Endothelial cell of umbilical vein (primary cell): Measurements from ENCODE around the gene TPSG1. TPM values are rescaled to one million over a fixed set of nuclear protein-coding genes. Genes with fewer than 3 reads are reported as not detected.

ENCODE experiments used
- BruUV-seq: library from RNA; stranded (reverse); fragments of 400-500 nt; replicated peaks from 2 replicates; lab custom pipeline; 2021; lab: Mats Ljungman, UMichigan
- CTCF ChIA-PET: fragments of 300-600, 350-600 bp; sonication (Branson Sonifier 250); formaldehyde crosslinking; loops from one replicate; lab custom pipeline; 2021; ENCODE audit warnings: antibody characterized with exemption, inconsistent platforms; lab: Charles Lee
- POLR2A ChIA-PET: fragments of 300-600, 350-600 bp; sonication (Branson Sonifier 250); formaldehyde crosslinking; loops from one replicate; lab custom pipeline; 2021; ENCODE audit warnings: antibody characterized with exemption, inconsistent platforms; lab: Charles Lee
- DNase-seq: peaks from one replicate; pipeline ENCODE4 v3.0.0-alpha.2; 2011; ENCODE audit warnings: low read depth, low spot score
- FAIRE-seq: peaks from 2 replicates; lab custom pipeline; 2011; peaks lifted over from hg19 to GRCh38; lab: Jason Lieb, UNC
- H2AFZ ChIP-seq: 2 replicates; pipeline ENCODE4 v1.6.0; 2012; ENCODE audit warnings: low read depth, low read length, control low read depth, inconsistent platforms
- H3K27ac ChIP-seq: 2 replicates; pipeline ENCODE4 v1.5.1; 2011; ENCODE audit warnings: low read depth, mild to moderate bottlenecking, control low read depth, low read length, moderate library complexity; ENCODE audit not compliant: insufficient read depth
- H3K27me3 ChIP-seq, 2 experiments: 2 replicates each; pipeline versions ENCODE4 v1.6.0 to v1.6.1; 2011; ENCODE audit warnings: low read length in 2 of 2, mixed read lengths in 1 of 2; ENCODE audit not compliant: control insufficient read depth in 2 of 2, insufficient read depth in 2 of 2
- H3K36me3 ChIP-seq, 2 experiments: 2 replicates in 1 of 2; 3 replicates in 1 of 2; pipeline ENCODE4 v1.5.1; 2011; ENCODE audit warnings: low read length in 2 of 2, mild to moderate bottlenecking in 1 of 2, moderate library complexity in 1 of 2; ENCODE audit not compliant: control insufficient read depth in 2 of 2, insufficient read depth in 2 of 2; ENCODE audit errors: extremely low read depth in 1 of 2
- H3K4me1 ChIP-seq: 3 replicates; pipeline ENCODE4 v1.5.1; 2011; ENCODE audit warnings: mild to moderate bottlenecking, low read length; ENCODE audit not compliant: control insufficient read depth, insufficient read depth; ENCODE audit errors: extremely low read depth
- H3K4me2 ChIP-seq: 2 replicates; pipeline ENCODE4 v1.6.1; 2011; ENCODE audit warnings: low read length, control low read depth, mixed read lengths; ENCODE audit not compliant: insufficient read depth
- H3K4me3 ChIP-seq, 3 experiments: fragments of 200-600 bp in 1 of 3; sonication (generic), shearing (Covaris generic) in 1 of 3; replicated peaks in 1 of 3; 2 replicates each; pipeline ENCODE4 v1.5.1; 2011 to 2016; ENCODE audit warnings: control low read depth in 3 of 3, low read length in 3 of 3, mild to moderate bottlenecking in 2 of 3, inconsistent platforms in 1 of 3, low read depth in 1 of 3, moderate library complexity in 1 of 3; ENCODE audit not compliant: insufficient read depth in 1 of 3
- H3K79me2 ChIP-seq: 2 replicates; pipeline ENCODE4 v1.6.0; 2012; ENCODE audit warnings: low read length, inconsistent platforms; ENCODE audit not compliant: control insufficient read depth, insufficient read depth
- H3K9ac ChIP-seq: replicated peaks from 2 replicates; pipeline ENCODE3; 2011; ENCODE audit warnings: low read length, control low read depth; ENCODE audit not compliant: insufficient read depth; ENCODE audit errors: extremely low read depth
- H3K9me1 ChIP-seq: replicated peaks from 3 replicates; pipeline ENCODE4 v1.6.0; 2011; ENCODE audit warnings: mild to moderate bottlenecking, low read length; ENCODE audit not compliant: control insufficient read depth, insufficient read depth; ENCODE audit errors: extremely low read depth
- H3K9me3 ChIP-seq: replicated peaks from 2 replicates; pipeline ENCODE4 v1.5.1; 2012; ENCODE audit warnings: low read length, inconsistent platforms; ENCODE audit not compliant: control insufficient read depth, insufficient read depth
- H4K20me1 ChIP-seq: replicated peaks from 2 replicates; pipeline ENCODE3; 2011; ENCODE audit warnings: mild to moderate bottlenecking, low read length; ENCODE audit not compliant: control insufficient read depth, insufficient read depth; ENCODE audit errors: extremely low read depth
- CTCF ChIP-seq, 2 donors: IDR thresholded peaks; 1 replicate in 1 of 2; 2 replicates in 1 of 2; pipeline ENCODE4 v1.5.1; 2011; ENCODE audit warnings: low read length in 2 of 2, mild to moderate bottlenecking in 2 of 2, moderate library complexity in 2 of 2, control low read depth in 1 of 2, inconsistent platforms in 1 of 2, low read depth in 1 of 2; ENCODE audit not compliant: insufficient read depth in 1 of 2; ENCODE audit errors: extremely low read depth in 1 of 2
- EZH2 ChIP-seq: IDR thresholded peaks from 2 replicates; pipeline ENCODE4 v1.6.1; 2012; ENCODE audit warnings: borderline replicate concordance, low read depth, mild to moderate bottlenecking, moderate library complexity, low read length, inconsistent platforms; ENCODE audit not compliant: severe bottlenecking
- FOS ChIP-seq: IDR thresholded peaks from 2 replicates; pipeline ENCODE4 v1.6.1; 2011; ENCODE audit warnings: mild to moderate bottlenecking, low read length, moderate library complexity, borderline replicate concordance; ENCODE audit not compliant: insufficient read depth
- GATA2 ChIP-seq: IDR thresholded peaks from 2 replicates; pipeline ENCODE4 v1.7.0; 2011; ENCODE audit warnings: low read depth, mild to moderate bottlenecking, moderate library complexity, mixed read lengths, low read length; ENCODE audit not compliant: insufficient read length, insufficient read depth
- JUN ChIP-seq: IDR thresholded peaks from 2 replicates; pipeline ENCODE4 v1.6.1; 2011; ENCODE audit warnings: borderline replicate concordance, low read depth; ENCODE audit not compliant: insufficient read length, insufficient read depth
- MAX ChIP-seq: IDR thresholded peaks from 2 replicates; pipeline ENCODE4 v1.6.1; 2011; ENCODE audit not compliant: insufficient read depth, insufficient read length
- MYC ChIP-seq: IDR thresholded peaks from one replicate; pipeline ENCODE4 v1.6.1; 2011; ENCODE audit warnings: mild to moderate bottlenecking, low read depth, low read length
- POLR2A ChIP-seq: IDR thresholded peaks from 2 replicates; pipeline ENCODE4 v1.6.1; 2012; ENCODE audit warnings: low read depth, mild to moderate bottlenecking, control low read depth, low read length
- POLR2AphosphoS5 ChIP-seq: IDR thresholded peaks from 2 replicates; pipeline ENCODE4 v1.6.1; 2012; ENCODE audit warnings: low read depth, mild to moderate bottlenecking, control low read depth, low read length, moderate library complexity; ENCODE audit not compliant: insufficient read depth
- dilution Hi-C: fragments of 300-500 bp; cut with MboI; formaldehyde crosslinking; loops from one replicate; pipeline ENCODE4 v1.15.0; 2019; ENCODE audit warnings: low sequenced_read_pairs; ENCODE audit not compliant: extremely low pct_ligation_motif_present
- intact Hi-C: fragments of 100-400 bp; cut with micrococcal nuclease; formaldehyde crosslinking; loops from one replicate; pipeline ENCODE4 v1.10.0; 2022
- polyA plus RNA-seq, 4 experiments: library from polyadenylated mRNA; depleted of rRNA in 3 of 4; stranded (reverse) in 3 of 4; unstranded in 1 of 4; fragments of >200 nt; gene quantifications; 2 replicates each; pipeline versions ENCODE4 v1.2.1 to v1.2.3, GENCODE V29; 2011 to 2012; ENCODE audit warnings: missing spikeins in 1 of 4
- total RNA-seq: library from RNA; stranded (reverse); gene quantifications from 2 replicates; pipeline ENCODE4 v1.2.3, GENCODE V29; 2021

Gene TPSG1
- total and polyA plus RNA-seq, 2 donors (not counting 3 experiments of a cell fraction or from before 2014, with no cell fraction given), result not detected

GRCh38 chr16:1263591-1264344 lies 38.7 kb upstream of the TPSG1 start:
- no peaks in the 10 kb centered on the region for H4K20me1 ChIP-seq
- no peak overlapping the region for H3K9ac ChIP-seq
- H3K36me3 ChIP-seq, result no peaks in the 10 kb centered on the region
- peaks cover 21 to 25% of the 10 kb centered on the region in 2 experiments for H3K27me3 ChIP-seq
- FAIRE-seq (no peak), DNase-seq (no peak)
- TF ChIP-seq MAX (no peak), FOS (no peak), POLR2A (no peak), GATA2 (no peak), EZH2 (no peak), POLR2AphosphoS5 (no peak), JUN (no peak)
- no peak overlapping the region for H3K4me2 ChIP-seq
- H3K27ac ChIP-seq, result no peak overlapping the region
- H3K9me3 ChIP-seq, result no peaks in the 10 kb centered on the region
- H3K79me2 ChIP-seq, result no peaks in the 10 kb centered on the region
- intact Hi-C loops, result no loop called here
- dilution Hi-C loops, result no loop called here
- H3K4me1 ChIP-seq, result no peaks in the 10 kb centered on the region
- no TSS peak for BruUV-seq
- no peak overlapping the region for H2AFZ ChIP-seq
- H3K9me1 ChIP-seq, result no peaks in the 10 kb centered on the region
- ChIA-PET CTCF (no interaction called here), POLR2A (no interaction called here)
- no peak overlapping the region for H3K4me3 ChIP-seq

- FAIRE-seq (no peak), DNase-seq (no peak)
- no peak for TF ChIP-seq GATA2
- no peak for TF ChIP-seq CTCF (IDR thresholded peaks at IDR 0.05; ENCODE audit: extremely low read depth in 1 of 2, insufficient read depth in 1 of 2, low read depth in 1 of 2, low read length in 2 of 2)
- TF ChIP-seq POLR2AphosphoS5, result no peak
- TF ChIP-seq JUN, result no peak
- no peak for TF ChIP-seq EZH2
- TF ChIP-seq POLR2A, result no peak
- no peak for TF ChIP-seq MAX
- no peak for TF ChIP-seq FOS
- no peak for TF ChIP-seq MYC
- dilution Hi-C loops, result no loop called here
- Histone ChIP-seq H3K4me2 (no peak overlapping the region), H3K27ac (no peak overlapping the region), H3K36me3 (no peaks in the 10 kb centered on the region), H3K9ac (no peak overlapping the region), H2AFZ (no peak overlapping the region), H3K9me1 (no peaks in the 10 kb centered on the region), H3K79me2 (no peaks in the 10 kb centered on the region), H3K9me3 (no peaks in the 10 kb centered on the region), H4K20me1 (no peaks in the 10 kb centered on the region), H3K4me1 (no peaks in the 10 kb centered on the region), H3K27me3 (peaks cover 21 to 25% of the 10 kb centered on the region in 2 experiments), H3K4me3 (no peak overlapping the region)
- BruUV-seq, result no TSS peak
- ChIA-PET CTCF (interaction anchor here (0.9 kb wide), 1 partner anchor 13 kb away, joined by 3 read pairs; no protein-coding TSS in a partner anchor), POLR2A (no interaction called here)
- intact Hi-C loops, result no loop called here
Observed at GRCh38 chr16:1262846-1263221, 37.8 kb upstream of the TPSG1 start.
